ENCODE results near the gene NPIPB2.

The NPIPB2 gene

DNA sequence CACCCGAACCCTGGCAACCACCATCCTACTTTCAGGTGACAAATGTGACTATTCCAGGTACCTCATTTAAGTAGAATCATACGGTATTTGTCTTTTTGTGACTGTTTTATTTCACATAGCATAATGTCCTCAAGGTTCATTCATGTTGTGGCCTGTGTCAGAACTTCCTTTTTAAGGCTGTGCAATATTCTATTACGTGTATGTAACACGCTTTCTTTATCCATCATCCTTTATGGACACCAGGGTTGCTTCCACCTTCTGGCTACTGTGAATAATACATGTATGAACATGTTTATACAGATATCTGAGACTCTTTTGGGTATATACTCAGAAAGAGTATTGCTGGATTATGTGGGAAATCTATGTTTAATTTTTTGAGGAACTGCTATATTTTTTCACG lies 61.8 kb downstream of the NPIPB2 start:
- H3K27me3 ChIP-seq (ENCODE audit: control insufficient read depth, insufficient read depth, low read length), result no peaks in the 10 kb centered on the region
- no peaks in the 10 kb centered on the region for H3K4me1 ChIP-seq (ENCODE audit: control insufficient read depth, insufficient read depth, low read length)
- no peak overlapping the region for H3K9ac ChIP-seq (ENCODE audit: low read length)
- no peaks in the 10 kb centered on the region for H3K9me3 ChIP-seq (ENCODE audit: control insufficient read depth, low read length)
- no peaks in the 10 kb centered on the region for H3K36me3 ChIP-seq (ENCODE audit: control insufficient read depth, insufficient read depth, low read length)
- H3K4me3 ChIP-seq (ENCODE audit: low read length), result no peak overlapping the region

GRCh38 chr16:11877374-11877773 lies 64.5 kb downstream of the NPIPB2 start:
- H3K36me3 ChIP-seq (ENCODE audit: control insufficient read depth, insufficient read depth, low read length), result no peaks in the 10 kb centered on the region
- no peaks in the 10 kb centered on the region for H3K9me3 ChIP-seq (ENCODE audit: control insufficient read depth, low read length)
- H3K9ac ChIP-seq (ENCODE audit: low read length), result no peak overlapping the region
- H3K4me3 ChIP-seq (ENCODE audit: low read length), result no peak overlapping the region
- no peaks in the 10 kb centered on the region for H3K4me1 ChIP-seq (ENCODE audit: control insufficient read depth, insufficient read depth, low read length)
- no peaks in the 10 kb centered on the region for H3K27me3 ChIP-seq (ENCODE audit: control insufficient read depth, insufficient read depth, low read length)

All from mucosa of stomach (tissue), 1 donor.